ENCODE results near the gene OSCP1.

OSCP1 gene

DNA sequence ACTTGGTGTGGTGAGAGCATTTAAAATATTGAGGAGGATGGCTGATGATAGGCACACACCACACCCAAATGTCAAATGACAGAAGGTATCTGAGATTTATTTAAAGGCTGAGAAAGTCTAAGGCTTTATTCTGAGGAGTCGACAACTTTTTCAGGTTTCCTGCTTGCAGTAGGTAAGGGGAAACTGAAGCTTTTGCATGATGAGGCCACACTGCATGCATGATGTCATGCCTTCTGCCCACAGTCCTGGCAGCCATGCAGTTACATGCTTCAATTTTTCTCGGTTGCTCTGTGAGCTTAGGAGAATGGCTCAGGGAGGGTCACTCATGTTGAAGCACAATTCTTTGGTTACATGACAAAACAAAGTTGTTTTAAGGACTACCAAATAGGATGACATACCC is 7.0 kb downstream of the OSCP1 start:
- no peak for DNase-seq

- DNase-seq = no peak
Observed at GRCh38 chr1:36442337-36442736, 7.9 kb downstream of the OSCP1 start.

DNA sequence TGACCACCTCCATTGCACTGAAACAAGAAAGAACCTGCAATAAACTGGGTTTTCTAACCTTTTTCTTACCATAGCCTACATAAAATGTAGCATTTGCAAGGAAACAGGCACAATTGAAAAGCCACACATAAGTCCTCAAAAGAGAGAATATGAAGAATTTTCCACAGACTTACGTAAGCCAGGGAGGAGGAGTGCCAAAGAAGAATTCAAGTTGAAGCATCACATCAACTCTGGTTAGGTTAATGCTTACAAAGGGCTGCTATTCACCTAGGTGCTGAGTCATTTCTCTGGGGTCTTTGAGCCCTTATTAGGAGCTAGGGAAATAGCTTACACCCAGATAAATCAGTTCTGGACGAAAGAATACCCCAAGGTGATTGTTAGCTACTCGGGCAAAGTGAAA is 9.6 kb downstream of the OSCP1 start:
- no peak for DNase-seq

DNA sequence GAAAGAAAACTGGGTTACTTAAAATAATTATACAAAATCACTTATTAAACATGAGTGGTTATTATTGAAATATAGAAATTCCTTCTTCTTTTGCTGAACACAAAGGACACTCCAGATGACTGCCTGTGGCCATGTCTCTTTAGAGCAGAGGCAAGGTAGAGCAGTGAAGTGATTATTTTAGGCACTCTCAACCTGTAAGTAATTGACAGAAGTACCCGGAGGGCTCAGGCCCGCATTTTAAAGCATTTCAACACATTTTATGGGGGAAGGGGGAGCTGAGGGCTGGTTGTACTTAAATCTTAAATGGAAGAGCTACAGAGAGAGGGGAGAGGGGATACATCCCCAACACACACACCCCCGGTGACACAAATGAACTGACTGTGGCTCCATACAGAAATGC is 10.2 kb downstream of the OSCP1 start:
- DNase-seq = no peak

DNA sequence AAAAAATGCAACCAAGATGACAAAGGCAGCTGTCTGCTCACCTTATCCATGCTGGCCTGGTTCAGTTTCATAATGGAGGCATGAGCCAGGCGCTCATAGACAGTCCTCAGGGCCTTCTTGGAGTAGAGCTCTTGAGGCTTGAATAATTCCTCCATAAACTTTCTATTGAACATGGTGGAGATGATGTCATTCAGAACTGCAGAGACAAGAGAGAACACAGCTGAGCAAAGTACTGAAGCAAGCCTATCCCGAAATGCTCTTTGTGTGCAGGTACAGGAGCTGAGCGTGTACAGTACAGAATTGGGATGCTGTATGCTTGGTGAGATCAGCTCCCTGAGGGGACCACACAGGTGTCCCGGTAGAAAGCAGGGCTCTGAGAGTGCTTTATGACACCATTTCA is 11.5 kb downstream of the OSCP1 start:
- DNase-seq = no peak

DNA sequence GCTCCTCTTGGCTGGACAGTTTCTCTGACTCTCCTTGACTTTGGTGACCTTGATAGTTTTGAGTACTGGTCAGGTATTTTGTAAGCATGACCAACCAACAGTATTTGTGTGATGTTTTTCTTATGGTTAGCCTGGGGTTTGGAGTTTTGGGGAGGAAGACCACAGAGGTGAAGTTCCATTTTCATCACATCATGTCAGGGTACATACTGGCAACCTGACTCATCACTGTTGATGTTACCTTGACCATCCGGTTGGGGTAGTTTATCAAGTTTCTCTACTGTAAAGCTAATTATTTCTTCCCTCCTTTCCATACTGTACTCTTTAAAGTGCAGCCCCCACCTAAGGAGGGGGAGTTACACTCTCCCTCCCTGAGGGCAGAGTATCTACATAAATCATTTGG is 13.4 kb downstream of the OSCP1 start:
- DNase-seq = no peak

DNA sequence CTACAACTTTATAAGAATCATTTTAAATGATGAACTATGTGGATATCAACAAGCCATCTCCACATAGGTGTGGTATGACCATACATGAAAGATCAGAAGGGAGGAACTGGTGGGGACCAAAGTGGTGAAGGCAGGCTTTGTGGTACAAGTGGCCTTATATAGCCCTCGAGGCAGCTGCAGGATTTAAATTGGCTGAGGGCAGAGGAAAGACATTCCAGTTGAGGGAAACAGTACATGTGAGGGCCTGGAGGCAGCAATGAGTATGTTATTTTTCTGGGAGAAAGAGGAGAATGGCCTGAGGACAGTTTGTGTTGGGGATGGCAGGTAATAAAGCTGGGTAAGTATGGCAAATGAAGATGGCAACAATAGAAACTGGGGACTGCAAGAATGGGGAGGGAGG is 17.1 kb downstream of the OSCP1 start:
- DNase-seq = no peak

GRCh38 chr1:36432616-36433015 is 17.6 kb downstream of the OSCP1 start:
- no peak for DNase-seq

- DNase-seq = no peak
Observed at GRCh38 chr1:36425791-36426190, 24.5 kb downstream of the OSCP1 start.

GRCh38 chr1:36421649-36422048 is 28.6 kb downstream of the OSCP1 start:
- no peak for DNase-seq

DNA sequence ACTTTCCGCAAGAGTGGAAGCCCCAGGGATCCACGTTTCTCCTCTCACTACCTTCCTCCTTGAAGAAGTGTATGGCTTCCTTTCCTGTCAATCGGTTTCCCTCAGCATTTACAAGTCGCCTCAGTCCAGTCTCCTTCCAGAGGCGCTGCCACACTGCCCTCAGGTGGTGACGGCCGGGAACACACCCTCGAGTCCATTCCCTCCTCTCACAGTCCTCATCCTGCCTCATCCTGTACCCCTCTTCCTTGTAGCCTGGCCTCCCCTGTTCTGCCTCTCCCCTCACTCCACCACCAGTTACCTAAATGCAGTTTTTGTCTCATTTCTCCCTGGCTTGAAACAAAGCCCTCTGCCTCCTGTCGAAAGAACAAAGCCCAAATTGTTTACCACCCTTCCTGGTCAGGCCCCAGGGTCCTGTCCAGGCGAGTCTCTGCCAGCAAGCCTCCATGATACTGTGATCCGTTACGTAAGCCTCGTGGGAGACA is 29.4 kb downstream of the OSCP1 start:
- peak; percentile 92 for DNase-seq

DNA sequence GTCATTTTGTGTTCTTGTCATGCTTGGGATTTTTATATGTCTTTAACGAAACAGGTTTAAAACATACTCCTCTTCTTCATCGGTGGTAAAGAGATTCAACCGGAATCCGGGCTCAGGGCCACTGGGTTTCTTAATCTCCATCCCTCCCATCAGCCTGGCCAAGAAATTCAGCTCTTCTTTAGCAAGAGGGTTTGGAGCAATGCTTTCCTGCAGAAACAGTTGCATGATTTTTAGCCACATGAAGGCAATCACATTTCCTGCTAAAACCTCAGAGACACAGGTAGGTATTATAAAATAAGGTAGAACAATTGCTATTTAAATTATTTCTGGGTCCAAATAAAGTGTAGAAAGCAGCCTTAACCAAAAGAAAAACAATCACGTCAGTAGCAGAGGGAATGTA is 29.8 kb downstream of the OSCP1 start:
- DNase-seq = no peak

DNA sequence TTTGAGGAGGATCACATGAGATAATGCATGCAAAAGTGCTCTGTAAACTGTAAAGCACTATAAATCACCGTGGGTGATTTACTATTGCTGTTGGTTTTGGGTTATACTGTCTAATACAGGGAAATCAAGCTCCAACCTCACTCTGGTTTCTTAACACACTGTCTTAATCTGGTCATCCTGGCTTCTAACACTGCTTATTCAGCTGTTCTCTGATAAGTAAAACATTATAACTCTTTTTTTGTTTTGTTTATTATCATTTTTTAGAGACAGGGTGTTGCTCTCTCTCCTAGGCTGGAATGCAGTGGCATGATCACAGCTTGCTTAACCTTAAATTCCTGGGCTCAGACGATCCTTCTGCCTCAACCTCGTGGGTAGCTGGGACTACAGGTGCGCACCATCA is 30.7 kb downstream of the OSCP1 start:
- no peak for DNase-seq

GRCh38 chr1:36419140-36419539 is 31.1 kb downstream of the OSCP1 start:
- no peak for DNase-seq

DNA sequence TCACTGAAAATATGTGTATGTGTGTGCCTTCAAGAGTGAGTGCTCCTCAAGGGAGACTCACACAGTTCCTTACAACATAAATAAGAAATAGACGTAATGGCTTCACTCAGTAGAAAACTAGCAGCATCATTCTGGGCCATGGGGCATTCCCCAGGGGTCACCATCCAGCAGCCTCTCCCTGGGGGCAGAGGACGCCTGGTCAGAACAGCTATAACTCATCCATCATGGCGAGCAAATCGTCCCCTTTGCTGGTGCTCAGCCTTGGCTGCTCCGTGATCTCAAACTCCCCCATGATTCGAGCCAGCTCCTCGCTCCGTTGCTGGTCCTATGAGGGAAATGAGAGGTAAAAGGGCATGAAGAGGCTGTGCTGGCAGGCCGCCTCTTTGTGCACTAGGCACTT is 32.3 kb downstream of the OSCP1 start:
- no peak for DNase-seq

DNA sequence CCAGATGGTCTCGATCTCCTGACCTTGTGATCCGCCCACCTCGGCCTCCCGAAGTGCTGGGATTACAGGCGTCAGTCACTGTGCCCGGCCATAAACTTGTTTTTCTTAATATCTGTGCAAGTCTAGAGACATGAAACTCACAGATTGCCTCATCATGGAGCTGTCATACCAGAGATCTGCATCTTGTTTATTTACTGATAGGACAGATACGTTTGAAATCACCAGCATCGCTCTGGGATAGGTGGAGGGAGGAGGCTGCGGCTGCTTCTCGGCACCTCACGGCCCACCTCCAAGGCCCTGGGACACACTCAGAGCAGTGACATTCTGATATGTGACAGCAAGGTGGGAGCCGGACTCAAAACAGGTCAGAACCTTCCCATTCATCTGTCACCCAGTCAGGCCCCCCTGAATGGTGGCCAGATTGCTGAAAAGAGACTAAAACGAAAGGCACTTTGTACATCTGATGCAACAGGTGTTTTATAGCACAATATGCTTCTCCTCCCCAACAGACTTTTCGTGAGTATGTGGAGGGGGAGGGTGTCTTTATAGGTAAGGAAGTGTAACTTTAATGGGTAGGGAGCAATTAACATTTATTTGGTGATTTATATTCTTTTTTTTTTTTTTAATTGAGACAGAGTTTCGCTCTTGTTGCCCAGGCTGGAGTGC is 34.5 kb downstream of the OSCP1 start:
- no peak for DNase-seq

GRCh38 chr1:36414384-36414783 is 35.9 kb downstream of the OSCP1 start:
- DNase-seq = no peak

DNA sequence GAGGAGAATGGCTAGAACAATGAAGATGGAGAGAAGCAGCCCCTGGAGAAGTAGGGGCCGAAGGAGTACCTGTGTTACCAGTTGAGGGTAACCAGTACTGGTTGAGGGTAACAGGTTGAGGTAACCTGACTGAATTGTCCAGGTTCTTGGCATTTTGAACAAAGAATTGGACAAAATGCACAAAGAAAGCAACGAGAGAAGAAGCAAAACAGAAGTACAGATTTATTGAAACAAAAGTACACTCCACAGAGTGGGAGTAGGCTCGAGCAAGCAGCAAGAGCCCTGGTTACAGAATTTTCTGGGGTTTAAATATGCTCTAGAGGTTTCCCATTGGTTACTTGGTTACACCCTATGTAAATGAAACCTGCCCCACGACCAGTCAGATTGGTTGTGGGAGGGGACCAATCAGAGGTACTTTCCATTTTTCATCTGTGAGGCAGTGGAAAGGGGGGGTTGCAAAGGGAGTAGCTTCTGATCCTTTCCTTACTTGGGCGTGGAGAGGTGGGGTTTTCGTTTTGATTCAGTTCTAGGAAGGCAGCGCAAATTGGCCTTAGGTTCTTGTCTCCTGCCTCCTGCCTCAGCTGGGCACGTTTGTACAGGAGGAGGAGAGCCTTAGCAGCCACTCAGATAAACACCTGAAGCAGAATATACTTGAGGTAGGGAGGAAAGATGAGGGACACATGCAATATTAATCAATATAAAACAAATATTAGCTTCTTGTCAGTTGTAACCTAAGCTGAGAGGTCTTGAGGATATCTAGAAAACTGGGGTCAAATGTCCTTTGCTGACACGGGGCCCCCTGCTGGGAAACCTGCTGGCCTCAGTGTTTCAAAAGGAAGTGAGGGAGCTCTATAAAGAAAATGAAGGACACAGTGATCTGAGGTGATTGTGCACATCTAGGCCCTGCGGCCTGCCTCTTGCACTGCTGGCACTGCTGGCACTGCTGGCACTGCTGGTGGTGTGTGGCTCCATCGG is 38.3 kb downstream of the OSCP1 start:
- DNase-seq = peak; percentile 61

GRCh38 chr1:36408479-36408878 is 41.8 kb downstream of the OSCP1 start:
- DNase-seq = no peak

GRCh38 chr1:36406440-36406839 is 43.8 kb downstream of the OSCP1 start:
- DNase-seq = no peak

- DNase-seq = no peak
Observed at GRCh38 chr1:36402504-36402890, 47.8 kb downstream of the OSCP1 start.

DNA sequence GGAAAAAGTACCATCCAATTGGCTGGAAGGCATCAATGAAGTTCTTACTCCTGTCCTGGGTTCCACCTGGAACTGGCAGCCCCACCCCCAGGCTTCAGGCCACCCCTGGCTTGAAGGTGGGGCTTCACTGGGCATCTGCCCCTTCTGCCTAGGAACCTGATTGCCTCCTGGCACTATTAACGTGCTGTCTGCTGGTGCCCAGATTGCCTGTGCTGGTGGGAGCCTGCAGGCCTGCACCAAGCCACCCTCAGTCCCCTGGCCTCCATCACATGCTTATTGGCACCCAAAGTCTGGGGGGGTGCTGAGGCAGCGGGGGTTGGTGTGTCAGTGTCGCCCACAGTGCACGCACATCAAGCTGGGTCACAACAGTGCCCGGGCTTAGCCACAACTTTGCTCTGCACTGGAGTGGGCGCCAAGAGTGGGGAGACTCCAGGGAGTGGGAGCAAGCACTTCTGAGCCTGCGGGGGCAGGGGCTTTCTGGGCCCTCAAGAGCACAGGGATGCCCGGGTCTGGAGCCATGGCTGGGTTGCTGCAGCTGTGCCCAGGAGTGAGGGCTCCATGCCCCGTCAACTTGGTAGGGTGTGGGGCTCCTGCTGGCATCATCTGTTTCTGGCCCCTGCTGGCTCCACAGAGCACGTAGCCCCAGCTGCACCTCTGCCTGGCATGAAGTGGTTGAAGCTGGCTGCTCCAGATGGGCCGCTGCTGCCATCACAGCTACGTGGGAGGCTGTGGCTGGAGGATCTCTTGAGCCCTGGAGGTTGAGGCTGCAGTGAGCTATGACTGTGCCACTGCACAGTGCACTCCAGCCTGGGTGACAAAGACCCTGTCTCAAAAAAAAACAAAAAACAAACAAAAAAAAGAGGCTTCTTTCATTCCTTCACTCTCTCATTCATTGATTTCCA is 48.4 kb downstream of the OSCP1 start:
- no peak for DNase-seq
